Heart left ventricle (tissue), 16 donors: ENCODE data around the gene NDOR1. TPM values are rescaled to one million over a fixed set of nuclear protein-coding genes. Genes with fewer than 3 reads are reported as not detected.
A peak's percentile ranks its signal among the peaks of the same experiment; 100 is the strongest.

Source experiments
- ATAC-seq, 4 donors: fragments of 200-7000 bp; cut with Tn5 transposase; one replicate each; pipeline ENCODE4 v1.9.1; 2020 to 2022; ENCODE audit warnings: moderate library complexity in 4 of 4, mild to moderate bottlenecking in 3 of 4, moderate number of reproducible peaks in 1 of 4
- DNase-seq, 5 donors: peaks; one replicate each; pipeline ENCODE4 v3.0.0-alpha.2; 2020
- H3K27ac ChIP-seq, 12 donors: fragments of 200-600 bp; sonication (generic) in 4 of 12; one replicate each; pipeline versions ENCODE4 v1.5.0 to v1.8.0; 2016 to 2022; ENCODE audit warnings: mild to moderate bottlenecking in 2 of 12
- H3K27me3 ChIP-seq, 9 donors: fragments of 200-600 bp; sonication (generic) in 2 of 9; one replicate each; pipeline versions ENCODE4 v1.5.1 to v1.8.0; 2016 to 2022; ENCODE audit warnings: mild to moderate bottlenecking in 3 of 9
- H3K36me3 ChIP-seq, 9 donors: fragments of 200-600 bp; sonication (generic) in 2 of 9; one replicate each; pipeline versions ENCODE4 v1.5.0 to v1.8.0; 2018 to 2022; ENCODE audit warnings: mild to moderate bottlenecking in 2 of 9
- H3K4me1 ChIP-seq, 12 donors: fragments of 200-600 bp; sonication (generic) in 4 of 12; one replicate each; pipeline versions ENCODE4 v1.5.0 to v1.8.0; 2016 to 2022; ENCODE audit warnings: mild to moderate bottlenecking in 3 of 12
- H3K4me3 ChIP-seq, 12 donors: fragments of 200-600 bp; sonication (generic) in 4 of 12; one replicate each; pipeline versions ENCODE4 v1.5.0 to v1.8.0; 2017 to 2022; ENCODE audit warnings: mild to moderate bottlenecking in 9 of 12, moderate library complexity in 4 of 12
- H3K9me3 ChIP-seq, 12 donors: fragments of 200-600 bp; sonication (generic) in 4 of 12; one replicate each; pipeline versions ENCODE4 v1.5.0 to v1.8.0; 2016 to 2022; ENCODE audit warnings: mild to moderate bottlenecking in 1 of 12
- CTCF ChIP-seq, 12 donors: fragments of 200-600 bp; sonication (generic) in 4 of 12; IDR thresholded peaks; one replicate each; pipeline versions ENCODE4 v1.5.0 to v1.8.0; 2018 to 2022; ENCODE audit warnings: antibody characterized with exemption in 12 of 12, mild to moderate bottlenecking in 5 of 12
- POLR2A ChIP-seq, 2 donors: fragments of 450-650 bp; IDR thresholded peaks; one replicate each; pipeline ENCODE4 v1.6.1; 2017; ENCODE audit warnings: antibody characterized with exemption in 2 of 2, mild to moderate bottlenecking in 2 of 2, moderate library complexity in 2 of 2
- WGBS, 4 donors: extraction: QIAGEN DNeasy Blood & Tissue Kit in 2 of 4; methylation state at CpG; one replicate each; pipeline versions ENCODE4 v1.1.5 to v1.1.7; 2013 to 2018; 5-methylcytosine and 5-hydroxymethylcytosine counted together
- intact Hi-C, 10 donors: fragments of 100-400 bp; cut with DNase I; formaldehyde crosslinking; loops; one replicate each; pipeline versions ENCODE4 v1.11.1 to v1.14.2; 2022
- polyA plus RNA-seq, 2 donors: library from polyadenylated mRNA; stranded (reverse); fragments of 200-250 nt; gene quantifications; one replicate each; pipeline ENCODE4 v1.2.3, GENCODE V29; 2013
- total RNA-seq, 9 donors: library from RNA; depleted of rRNA in 2 of 9; stranded (reverse); fragments of >200 nt in 2 of 9; fragmentation: NEBNext Ultra II Directional in 3 of 9; extraction: Animal tissue kit (Norgen Biotek cat#: 25700) in 3 of 9; gene quantifications; one replicate each; pipeline versions ENCODE4 v1.1.0 to v1.2.4, GENCODE V29; 2016 to 2023
- donor health status: ischemic (EF 13 %, LVEDD 7.1; RV severe dilation, severe dysfunction).
- donor health status: healthy with polysubstance abuse.
- donor health status: DM: no; HTN: yes; CAD: no.
- donor health status: DM: no; HTN: no; CAD: no.
- donor health status: ischemic (EF 25% LVEDD 6.9; RV normal size, moderate dysfunction).
- donor health status: ischemic (EF 25% LVEDD 5.7; RV mildly dilated, moderate dysfunction).
- donor health status: healthy.
- donor health status: DM: yes; HTN: yes; CAD: no.
- donor health status: ischemic (EF 35%, LVEDD 5.7; RV mildly dilated, moderate dysfunction).
- donor health status: nonischemic (EF 11% LVEDD 7.7; RV severe dilation, severe dysfunction).
- donor health status: DM: yes; HTN: yes; CAD: no.
- donor health status: PGD.
- donor health status: ischemic (EF 29% LVEDD 5.4; RV normal size, mild dysfunction).
- donor health status: nonischemic (EF 23%, LVEDD 6.1; RV moderate dilation, normal function).

NDOR1 gene
- total and polyA plus RNA-seq, 11 donors: 4.5 to 9.6 (median 6.2) TPM

DNA sequence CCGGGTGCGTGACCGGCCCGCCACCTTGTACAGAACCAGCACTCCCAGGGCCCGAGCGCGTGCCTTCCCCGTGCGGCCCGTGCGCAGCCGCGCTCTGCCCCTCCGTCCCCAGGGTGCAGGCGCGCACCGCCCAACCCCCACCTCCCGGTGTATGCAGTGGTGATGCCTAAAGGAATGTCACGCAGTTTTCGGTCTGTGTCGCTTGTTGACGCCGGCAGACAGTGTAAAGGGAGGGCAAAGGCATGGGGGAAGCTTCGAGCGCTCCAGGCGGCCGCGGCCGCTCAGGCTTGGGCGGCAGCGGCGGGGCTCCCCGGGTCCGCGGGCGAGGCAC is 37.0 kb upstream of the NDOR1 start:
- H3K9me3 ChIP-seq: no peaks in the 10 kb centered on the region
- peak overlapping the region; percentile 21 to 55 (median 40) for H3K4me3 ChIP-seq
- TF ChIP-seq CTCF (IDR thresholded peaks at IDR 0.05) (no peak), POLR2A (IDR thresholded peaks at IDR 0.05) (no peak)
- WGBS, 4 donors: 0 to 1% (median 1%) methylated on average over 15 to 36 of the region's 36 CpGs
- H3K27ac ChIP-seq: no peak overlapping the region
- H3K27me3 ChIP-seq: peaks cover 56 to 91% (median 65%) of the 10 kb centered on the region in 9 donors
- ATAC-seq (no peak), DNase-seq (no peak)
- H3K4me1 ChIP-seq: peaks cover 6 to 36% (median 21%) of the 10 kb centered on the region in 12 donors
- intact Hi-C loops: loop anchor here in 1 of 10 donors (5.0 kb wide), 1 partner anchor 41 kb away; no protein-coding TSS in a partner anchor
- H3K36me3 ChIP-seq: no peaks in the 10 kb centered on the region

DNA sequence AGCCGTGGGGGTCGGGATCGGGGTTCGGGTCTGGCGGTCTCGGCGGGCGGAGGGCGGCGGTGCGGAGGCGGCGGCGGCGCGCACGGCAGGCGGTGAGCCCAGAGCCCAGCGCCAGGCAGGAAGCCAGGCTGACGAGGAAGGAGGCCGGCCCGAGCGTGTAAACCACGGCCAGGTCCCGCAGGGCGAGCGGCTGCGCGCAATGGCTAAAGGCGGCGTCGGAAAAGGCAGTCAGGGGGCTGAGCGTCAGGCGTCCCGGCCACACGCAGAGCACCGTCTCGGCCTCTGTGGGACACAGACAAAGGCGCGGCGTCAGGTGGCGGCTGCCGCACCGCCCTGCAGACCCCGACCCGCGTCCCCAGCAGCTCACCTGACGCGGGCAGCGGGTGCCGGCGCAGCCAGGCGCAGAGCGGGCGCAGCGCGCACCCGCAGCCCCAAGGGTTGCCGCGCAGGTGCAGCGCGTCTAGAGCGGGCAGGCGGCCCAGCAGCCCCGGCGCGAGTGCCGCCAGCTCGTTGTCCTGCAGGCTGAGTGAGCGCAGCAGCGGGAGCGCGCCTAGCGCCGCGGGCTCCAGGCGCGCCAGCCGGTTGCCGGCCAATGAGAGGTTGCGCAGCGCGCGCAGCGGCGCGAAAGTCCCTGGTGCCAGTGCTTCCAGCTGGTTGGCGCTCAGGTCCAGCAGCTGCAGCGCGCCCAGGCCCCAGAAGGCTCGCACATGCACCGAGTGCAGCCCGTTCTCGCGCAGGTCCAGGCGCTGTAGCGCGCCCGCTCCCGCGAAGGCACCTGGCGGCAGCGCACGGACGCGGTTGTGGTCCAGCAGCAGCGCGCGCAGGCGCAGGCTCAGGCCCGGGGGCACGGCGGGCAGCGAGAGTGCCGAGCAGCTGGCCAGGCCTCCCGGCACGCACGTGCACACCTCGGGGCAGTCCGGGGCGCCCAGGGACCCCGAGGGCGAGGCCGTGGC is 36.3 kb upstream of the NDOR1 start:
- no peaks in the 10 kb centered on the region for H3K9me3 ChIP-seq
- peaks cover 49 to 85% (median 59%) of the 10 kb centered on the region in 9 donors for H3K27me3 ChIP-seq
- H3K4me3 ChIP-seq: peak overlapping the region; percentile 21 to 55 (median 40)
- no peak for DNase-seq
- intact Hi-C loops: loop anchor here in 1 of 10 donors (5.0 kb wide), 1 partner anchor 42 kb away; no protein-coding TSS in a partner anchor
- TF ChIP-seq POLR2A (IDR thresholded peaks at IDR 0.05) (no peak), CTCF (IDR thresholded peaks at IDR 0.05) (no peak)
- H3K27ac ChIP-seq: no peak overlapping the region
- peak in 2 of 4 donors; percentile 44 for ATAC-seq
- peaks cover 6 to 35% (median 20%) of the 10 kb centered on the region in 12 donors for H3K4me1 ChIP-seq
- WGBS, 4 donors: 0 to 1% (median 1%) methylated on average over 22 to 124 of the region's 124 CpGs
- no peaks in the 10 kb centered on the region for H3K36me3 ChIP-seq

GRCh38 chr9:137169896-137170358 is 35.6 kb upstream of the NDOR1 start, which contains the start of gene LRRC26:
Gene LRRC26, minus strand, starts transcription at chr9:137170051. Its CDS starts 108 bp downstream, at chr9:137169943.
- no peak within 1 kb of the TSS for H3K27ac ChIP-seq
- peaks cover 42 to 77% (median 52%) of the 10 kb centered on the region in 9 donors for H3K27me3 ChIP-seq
- intact Hi-C loops: loop anchor here in 1 of 10 donors (5.0 kb wide), 1 partner anchor 43 kb away; no protein-coding TSS in a partner anchor
- ATAC-seq (no peak), DNase-seq (no peak)
- WGBS, 4 donors: 0 to 12% (median 9%) methylated on average over 2 to 41 of the region's 41 CpGs
- H3K36me3 ChIP-seq: no peaks in the 10 kb centered on the region
- H3K4me3 ChIP-seq: peak within 1 kb of the TSS; percentile 21 to 55 (median 40)
- no peaks in the 10 kb centered on the region for H3K9me3 ChIP-seq
- TF ChIP-seq CTCF (IDR thresholded peaks at IDR 0.05): no peak
- no peak for TF ChIP-seq POLR2A (IDR thresholded peaks at IDR 0.05)
- H3K4me1 ChIP-seq: peaks cover 6 to 35% (median 20%) of the 10 kb centered on the region in 12 donors
